SU-DHL-6 (cell line): ENCODE results near the gene DMD.

Source experiments
- H2AFZ ChIP-seq: fragments of 200-600 bp; sonication (generic); 2 replicates; pipeline ENCODE4 v1.6.1; 2014; ENCODE audit warnings: low read depth, mild to moderate bottlenecking, moderate library complexity, mixed read lengths, antibody characterized with exemption, low read length; ENCODE audit not compliant: severe bottlenecking
- H3F3A ChIP-seq: fragments of 200-600 bp; shearing (Covaris generic); 2 replicates; pipeline ENCODE4 v1.6.0; 2016; ENCODE audit warnings: antibody characterized with exemption, mild to moderate bottlenecking; ENCODE audit not compliant: insufficient read depth
- H3K27ac ChIP-seq: fragments of 200-600 bp; sonication (generic); 2 replicates; pipeline ENCODE4 v1.5.1; 2016; ENCODE audit warnings: low read depth, mild to moderate bottlenecking, low read length, moderate library complexity, mixed read lengths
- H3K27me3 ChIP-seq: fragments of 200-600 bp; sonication (generic), shearing (Covaris generic); 2 replicates; pipeline ENCODE4 v1.6.0; 2014; ENCODE audit warnings: mild to moderate bottlenecking, low read length
- H3K36me3 ChIP-seq: fragments of 200-600 bp; sonication (generic); 2 replicates; pipeline ENCODE4 v1.6.1; 2014; ENCODE audit warnings: mild to moderate bottlenecking, low read length, mixed read lengths
- H3K4me2 ChIP-seq: fragments of 300-600, 200-600 bp; shearing (Covaris generic), sonication (generic); 2 replicates; pipeline ENCODE4 v1.6.0; 2014; ENCODE audit warnings: low read length, low read depth, mild to moderate bottlenecking; ENCODE audit not compliant: poor library complexity, severe bottlenecking
- H3K4me3 ChIP-seq: fragments of 200-600 bp; sonication (generic); 2 replicates; pipeline ENCODE4 v1.5.1; 2014; ENCODE audit warnings: antibody characterized with exemption, low read length, mild to moderate bottlenecking, mixed read lengths; ENCODE audit not compliant: insufficient read depth, poor library complexity, severe bottlenecking
- H3K79me2 ChIP-seq: fragments of 200-600 bp; sonication (generic); 2 replicates; pipeline ENCODE4 v1.6.1; 2014; ENCODE audit warnings: mild to moderate bottlenecking, low read length, moderate library complexity; ENCODE audit not compliant: insufficient read depth
- H3K9ac ChIP-seq: fragments of 200-600 bp; sonication (generic); 2 replicates; pipeline ENCODE4 v1.7.0; 2014; ENCODE audit warnings: mild to moderate bottlenecking, low read length
- H3K9me2 ChIP-seq: fragments of 200-600 bp; sonication (generic); replicated peaks from 2 replicates; pipeline ENCODE4 v1.6.1; 2014; ENCODE audit warnings: low read length; ENCODE audit not compliant: insufficient read depth
- H3K9me3 ChIP-seq: fragments of 200-600 bp; sonication (generic); 2 replicates; pipeline ENCODE4 v1.6.1; 2014; ENCODE audit warnings: low read length, mixed read lengths; ENCODE audit not compliant: insufficient read depth
- H4K20me1 ChIP-seq: fragments of 200-600 bp; sonication (generic); 2 replicates; pipeline ENCODE4 v1.6.1; 2014; ENCODE audit warnings: low read depth, mild to moderate bottlenecking, antibody characterized with exemption, low read length, moderate library complexity, mixed read lengths
- EZH2phosphoT487 ChIP-seq: fragments of 200-600 bp; sonication (generic), shearing (Covaris generic); conservative IDR thresholded peaks from 2 replicates; pipeline ENCODE4 v1.6.1; 2018; ENCODE audit warnings: mild to moderate bottlenecking, antibody characterized with exemption, low read length, moderate library complexity, mixed read lengths
- TF ChIP-seq, protein P1 (sequence below): fragments of 200-600 bp; sonication (generic); IDR thresholded peaks from one replicate; pipeline ENCODE4 v1.5.1; 2017; ENCODE audit warnings: antibody characterized with exemption, mild to moderate bottlenecking, low read length, moderate library complexity; ENCODE audit not compliant: insufficient read depth, poor library complexity, severe bottlenecking

Gene DMD

DNA sequence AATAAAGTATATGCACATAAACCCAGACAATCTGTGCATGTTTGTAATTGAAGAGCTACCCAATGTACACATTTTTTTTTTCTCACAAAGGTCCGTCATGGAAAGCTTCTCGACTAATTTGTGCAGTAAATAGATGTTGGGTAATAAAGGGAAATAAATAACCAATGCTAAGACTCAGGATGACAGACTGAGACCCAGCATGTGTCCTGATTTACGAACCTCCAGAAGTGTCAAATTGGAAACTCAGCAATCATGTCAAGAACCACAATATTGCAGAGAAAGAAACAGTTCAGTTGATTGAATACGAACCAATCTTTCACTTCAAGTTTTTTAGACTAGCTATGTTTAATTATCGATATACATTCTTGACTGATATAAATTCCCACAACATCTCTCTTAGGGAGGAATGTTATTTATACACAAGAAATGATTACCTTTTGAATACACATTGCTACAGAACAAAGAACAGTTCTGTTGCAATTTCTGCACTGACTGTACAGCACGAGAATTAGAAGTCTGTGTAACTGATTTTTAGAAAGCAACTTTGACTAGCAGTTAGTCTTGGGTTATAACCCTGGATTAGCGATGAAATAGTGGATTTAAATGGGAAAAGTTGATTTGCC is 1513.9 kb downstream of the DMD start:
- Histone ChIP-seq H2AFZ (no peak overlapping the region), H3K79me2 (no peaks in the 10 kb centered on the region), H3K27ac (no peak overlapping the region), H3K9me2 (no peaks in the 10 kb centered on the region), H3K9me3 (no peaks in the 10 kb centered on the region), H3K27me3 (no peaks in the 10 kb centered on the region), H3K4me2 (no peak overlapping the region), H4K20me1 (no peaks in the 10 kb centered on the region), H3K9ac (no peak overlapping the region), H3K36me3 (no peaks in the 10 kb centered on the region), H3K4me3 (no peak overlapping the region), H3F3A (no peaks in the 10 kb centered on the region)
- TF ChIP-seq, protein P1, sequence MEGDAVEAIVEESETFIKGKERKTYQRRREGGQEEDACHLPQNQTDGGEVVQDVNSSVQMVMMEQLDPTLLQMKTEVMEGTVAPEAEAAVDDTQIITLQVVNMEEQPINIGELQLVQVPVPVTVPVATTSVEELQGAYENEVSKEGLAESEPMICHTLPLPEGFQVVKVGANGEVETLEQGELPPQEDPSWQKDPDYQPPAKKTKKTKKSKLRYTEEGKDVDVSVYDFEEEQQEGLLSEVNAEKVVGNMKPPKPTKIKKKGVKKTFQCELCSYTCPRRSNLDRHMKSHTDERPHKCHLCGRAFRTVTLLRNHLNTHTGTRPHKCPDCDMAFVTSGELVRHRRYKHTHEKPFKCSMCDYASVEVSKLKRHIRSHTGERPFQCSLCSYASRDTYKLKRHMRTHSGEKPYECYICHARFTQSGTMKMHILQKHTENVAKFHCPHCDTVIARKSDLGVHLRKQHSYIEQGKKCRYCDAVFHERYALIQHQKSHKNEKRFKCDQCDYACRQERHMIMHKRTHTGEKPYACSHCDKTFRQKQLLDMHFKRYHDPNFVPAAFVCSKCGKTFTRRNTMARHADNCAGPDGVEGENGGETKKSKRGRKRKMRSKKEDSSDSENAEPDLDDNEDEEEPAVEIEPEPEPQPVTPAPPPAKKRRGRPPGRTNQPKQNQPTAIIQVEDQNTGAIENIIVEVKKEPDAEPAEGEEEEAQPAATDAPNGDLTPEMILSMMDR: no peak
- TF ChIP-seq EZH2phosphoT487: no peak

DNA sequence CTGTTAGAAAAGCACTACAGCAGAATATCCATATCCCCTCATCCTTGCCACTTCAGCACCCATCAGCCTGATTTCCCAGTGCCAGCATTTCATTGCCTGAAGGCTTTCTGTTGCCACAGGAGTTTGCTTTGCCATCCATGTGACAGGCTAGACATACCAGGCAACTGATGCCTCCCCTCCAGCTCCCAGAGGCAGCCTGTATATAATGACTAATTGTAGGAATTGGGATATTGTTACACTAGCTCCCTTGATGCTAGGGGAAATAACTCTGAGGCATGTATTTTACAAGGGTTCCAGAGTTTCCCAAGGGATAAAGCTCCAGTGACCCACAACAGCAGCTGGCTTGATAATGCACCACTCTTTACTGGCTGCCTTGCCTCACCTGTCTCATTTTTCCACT is 1531.5 kb downstream of the DMD start:
- no peak overlapping the region for H3K4me2 ChIP-seq
- H3K27me3 ChIP-seq: no peaks in the 10 kb centered on the region
- H3K79me2 ChIP-seq: no peaks in the 10 kb centered on the region
- H3F3A ChIP-seq: no peaks in the 10 kb centered on the region
- H3K4me3 ChIP-seq: no peak overlapping the region
- no peak overlapping the region for H3K9ac ChIP-seq
- H3K9me3 ChIP-seq: no peaks in the 10 kb centered on the region
- TF ChIP-seq EZH2phosphoT487: no peak
- TF ChIP-seq, protein P1: no peak
- H3K9me2 ChIP-seq: no peaks in the 10 kb centered on the region
- H4K20me1 ChIP-seq: no peaks in the 10 kb centered on the region
- no peak overlapping the region for H2AFZ ChIP-seq
- H3K27ac ChIP-seq: no peak overlapping the region
- no peaks in the 10 kb centered on the region for H3K36me3 ChIP-seq

DNA sequence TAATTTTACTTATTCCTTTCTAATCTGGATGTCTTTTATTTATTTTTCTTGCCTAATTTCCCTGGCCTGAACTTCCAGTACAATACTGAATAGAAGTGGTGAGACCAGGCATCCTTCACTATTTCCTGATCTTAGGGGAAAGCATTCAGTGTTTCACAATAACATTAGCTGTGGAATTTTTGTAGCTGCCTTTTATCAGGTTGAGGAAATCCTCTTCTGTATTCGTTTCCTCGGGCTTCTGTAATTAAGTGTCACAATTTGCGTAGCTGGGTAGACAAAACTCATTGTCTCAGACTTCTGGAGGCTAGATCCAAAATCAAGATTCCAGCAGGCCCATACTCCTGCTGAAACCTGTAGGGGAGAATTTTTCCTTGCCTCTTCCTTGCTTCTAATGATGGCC is 1541.1 kb downstream of the DMD start:
- H3K9ac ChIP-seq: no peak overlapping the region
- H3K36me3 ChIP-seq: no peaks in the 10 kb centered on the region
- no peaks in the 10 kb centered on the region for H3K9me2 ChIP-seq
- no peak overlapping the region for H3K27ac ChIP-seq
- no peaks in the 10 kb centered on the region for H3K79me2 ChIP-seq
- no peak for TF ChIP-seq EZH2phosphoT487
- TF ChIP-seq, protein P1: no peak
- H4K20me1 ChIP-seq: no peaks in the 10 kb centered on the region
- no peak overlapping the region for H3K4me2 ChIP-seq
- no peaks in the 10 kb centered on the region for H3K9me3 ChIP-seq
- H3K4me3 ChIP-seq: no peak overlapping the region
- no peaks in the 10 kb centered on the region for H3K27me3 ChIP-seq
- no peak overlapping the region for H2AFZ ChIP-seq
- no peaks in the 10 kb centered on the region for H3F3A ChIP-seq
